ENCODE results near the gene WNT4.

Gene WNT4

GRCh38 chr1:22139066-22139594 is 3.8 kb downstream of the WNT4 start:
- TF ChIP-seq MAX (IDR thresholded peaks at IDR 0.05; ENCODE audit: low read depth, low read length) = no peak
- no peak for TF ChIP-seq POLR2A (IDR thresholded peaks at IDR 0.05; ENCODE audit: extremely low read depth, insufficient read length)
- TF ChIP-seq CTCF (IDR thresholded peaks at IDR 0.05; ENCODE audit: low read depth, low read length) = no peak
- no peak for TF ChIP-seq MYC (IDR thresholded peaks at IDR 0.05; ENCODE audit: low read depth, low read length)
- no peak overlapping the region for H3K4me3 ChIP-seq (ENCODE audit: low read depth, low read length)
- DNase-seq (ENCODE audit: low read depth) = no peak

- DNase-seq (ENCODE audit: low read depth) = no peak
- H3K4me3 ChIP-seq (ENCODE audit: low read depth, low read length) = no peak overlapping the region
- no peak for TF ChIP-seq MAX (IDR thresholded peaks at IDR 0.05; ENCODE audit: low read depth, low read length)
- no peak for TF ChIP-seq MYC (IDR thresholded peaks at IDR 0.05; ENCODE audit: low read depth, low read length)
- no peak for TF ChIP-seq POLR2A (IDR thresholded peaks at IDR 0.05; ENCODE audit: extremely low read depth, insufficient read length)
- no peak for TF ChIP-seq CTCF (IDR thresholded peaks at IDR 0.05; ENCODE audit: low read depth, low read length)
Measured at GRCh38 chr1:22137004-22137720, 5.7 kb downstream of the WNT4 start.

- H3K4me3 ChIP-seq (ENCODE audit: low read depth, low read length) = no peak overlapping the region
- TF ChIP-seq MYC (IDR thresholded peaks at IDR 0.05; ENCODE audit: low read depth, low read length) = no peak
- no peak for TF ChIP-seq POLR2A (IDR thresholded peaks at IDR 0.05; ENCODE audit: extremely low read depth, insufficient read length)
- no peak for TF ChIP-seq CTCF (IDR thresholded peaks at IDR 0.05; ENCODE audit: low read depth, low read length)
- no peak for DNase-seq (ENCODE audit: low read depth)
Measured at GRCh38 chr1:22133931-22134324, 9.0 kb downstream of the WNT4 start.

- H3K4me3 ChIP-seq (ENCODE audit: low read depth, low read length) = no peak overlapping the region
- DNase-seq (ENCODE audit: low read depth) = no peak
- no peak for TF ChIP-seq POLR2A (IDR thresholded peaks at IDR 0.05; ENCODE audit: extremely low read depth, insufficient read length)
- TF ChIP-seq CTCF (IDR thresholded peaks at IDR 0.05; ENCODE audit: low read depth, low read length) = no peak
- TF ChIP-seq MAX (IDR thresholded peaks at IDR 0.05; ENCODE audit: low read depth, low read length) = no peak
- no peak for TF ChIP-seq MYC (IDR thresholded peaks at IDR 0.05; ENCODE audit: low read depth, low read length)
Measured at GRCh38 chr1:22133247-22133930, 9.5 kb downstream of the WNT4 start.

GRCh38 chr1:22132517-22133235 is 10.2 kb downstream of the WNT4 start:
- TF ChIP-seq MAX (IDR thresholded peaks at IDR 0.05; ENCODE audit: low read depth, low read length) (no peak), CTCF (IDR thresholded peaks at IDR 0.05; ENCODE audit: low read depth, low read length) (no peak), POLR2A (IDR thresholded peaks at IDR 0.05; ENCODE audit: extremely low read depth, insufficient read length) (no peak), MYC (IDR thresholded peaks at IDR 0.05; ENCODE audit: low read depth, low read length) (no peak)
- DNase-seq (ENCODE audit: low read depth) = no peak
- no peak overlapping the region for H3K4me3 ChIP-seq (ENCODE audit: low read depth, low read length)

Measured in NB4 (cell line).